Thyroid gland (tissue), 4 donors: ENCODE data around the gene SLC24A3. TPM values are rescaled to one million over a fixed set of nuclear protein-coding genes. Genes with fewer than 3 reads are reported as not detected.

Experiments
- DNase-seq, 2 donors: peaks; one replicate each; pipeline ENCODE4 v3.0.0-alpha.2; 2019
- H3K27ac ChIP-seq, 3 donors: fragments of 200-600 bp; sonication (generic); 1 replicate in 2 of 3; 2 replicates in 1 of 3; pipeline ENCODE4 v1.5.1; 2016 to 2019; ENCODE audit warnings: mild to moderate bottlenecking in 1 of 3, moderate library complexity in 1 of 3
- H3K27me3 ChIP-seq: fragments of 200-600 bp; sonication (generic); one replicate; pipeline ENCODE4 v1.5.1; 2019
- H3K36me3 ChIP-seq, 2 donors: fragments of 200-600 bp; sonication (generic); one replicate each; pipeline ENCODE4 v1.5.1; 2016 to 2019
- H3K4me1 ChIP-seq, 2 donors: fragments of 200-600 bp; sonication (generic); one replicate each; pipeline ENCODE4 v1.5.1; 2017 to 2019
- H3K4me3 ChIP-seq, 3 donors: fragments of 200-600 bp; sonication (generic); replicated peaks in 1 of 3; 1 replicate in 2 of 3; 2 replicates in 1 of 3; pipeline ENCODE4 v1.5.1; 2016; ENCODE audit warnings: mild to moderate bottlenecking in 1 of 3
- H3K9me3 ChIP-seq: fragments of 200-600 bp; sonication (generic); one replicate; pipeline ENCODE4 v1.5.1; 2017
- CTCF ChIP-seq, 6 experiments: fragments of 200-600 bp in 3 of 6; fragments of 450-650 bp in 3 of 6; sonication (generic) in 3 of 6; IDR thresholded peaks; one replicate each; pipeline ENCODE4 v1.5.1; 2016 to 2019; ENCODE audit warnings: antibody characterized with exemption in 6 of 6, mild to moderate bottlenecking in 2 of 6, inconsistent platforms in 1 of 6, moderate library complexity in 1 of 6
- POLR2A ChIP-seq, 2 donors: fragments of 450-650 bp; IDR thresholded peaks; one replicate each; pipeline ENCODE4 v1.6.1; 2017; ENCODE audit warnings: antibody characterized with exemption in 2 of 2, mild to moderate bottlenecking in 2 of 2, moderate library complexity in 1 of 2
- WGBS, 2 donors: methylation state at CpG; one replicate each; pipeline ENCODE4 v1.1.5; 2017; 5-methylcytosine and 5-hydroxymethylcytosine counted together
- intact Hi-C: fragments of 100-400 bp; cut with DNase I; formaldehyde crosslinking; loops from one replicate; pipeline ENCODE4 v1.15.1; 2023
- total RNA-seq, 4 donors: library from RNA; depleted of rRNA; stranded (reverse); fragments of >200 nt; gene quantifications; one replicate each; pipeline ENCODE4 v1.2.3, GENCODE V29; 2016

SLC24A3 gene
- total RNA-seq, 4 donors from 2014 or later: 4.0 to 8.1 (median 6.3) TPM

GRCh38 chr20:19502169-19502568 is 289.7 kb downstream of the SLC24A3 start:
- H3K27ac ChIP-seq: no peak overlapping the region
- H3K4me1 ChIP-seq: no peaks in the 10 kb centered on the region
- TF ChIP-seq POLR2A (IDR thresholded peaks at IDR 0.05) (no peak), CTCF (IDR thresholded peaks at IDR 0.05) (no peak)
- H3K36me3 ChIP-seq: no peaks in the 10 kb centered on the region
- H3K9me3 ChIP-seq: no peaks in the 10 kb centered on the region
- no peak for DNase-seq
- no peaks in the 10 kb centered on the region for H3K27me3 ChIP-seq
- intact Hi-C loops: no loop called here
- WGBS, 2 donors: 94% methylated on average over 5 of the region's 5 CpGs
- no peak overlapping the region for H3K4me3 ChIP-seq

- H3K4me1 ChIP-seq: no peaks in the 10 kb centered on the region
- DNase-seq: no peak
- intact Hi-C loops: no loop called here
- no peak overlapping the region for H3K4me3 ChIP-seq
- no peaks in the 10 kb centered on the region for H3K9me3 ChIP-seq
- TF ChIP-seq POLR2A (IDR thresholded peaks at IDR 0.05) (no peak), CTCF (IDR thresholded peaks at IDR 0.05) (no peak)
- H3K27ac ChIP-seq: no peak overlapping the region
- H3K36me3 ChIP-seq: no peaks in the 10 kb centered on the region
- no peaks in the 10 kb centered on the region for H3K27me3 ChIP-seq
Observed at GRCh38 chr20:19504251-19504650, 291.8 kb downstream of the SLC24A3 start.

DNA sequence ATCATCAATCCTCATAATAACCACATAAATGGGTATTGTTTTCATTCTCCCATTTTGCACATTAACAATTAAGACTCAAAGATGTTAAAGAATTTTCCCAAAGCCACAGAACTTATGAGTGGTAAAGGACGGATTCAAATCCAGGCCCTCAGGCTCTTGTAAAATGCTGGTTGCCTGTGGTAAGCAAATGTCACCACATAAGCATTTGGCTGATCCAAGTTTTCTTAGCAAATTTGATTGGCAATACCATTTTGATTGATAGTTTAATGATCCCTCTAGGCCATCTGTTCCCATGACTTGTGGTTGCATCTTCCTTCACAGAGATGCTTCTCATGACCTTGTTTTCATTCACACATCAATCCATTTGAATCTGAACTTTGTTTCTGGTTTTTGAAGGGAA is 293.6 kb downstream of the SLC24A3 start:
- H3K27ac ChIP-seq: no peak overlapping the region
- H3K4me3 ChIP-seq: no peak overlapping the region
- intact Hi-C loops: no loop called here
- H3K36me3 ChIP-seq: no peaks in the 10 kb centered on the region
- TF ChIP-seq CTCF (IDR thresholded peaks at IDR 0.05) (no peak), POLR2A (IDR thresholded peaks at IDR 0.05) (no peak)
- H3K4me1 ChIP-seq: no peaks in the 10 kb centered on the region
- WGBS, 2 donors: 92 to 97% methylated on average over 1 of the region's 1 CpG
- no peak for DNase-seq
- H3K27me3 ChIP-seq: no peaks in the 10 kb centered on the region
- no peaks in the 10 kb centered on the region for H3K9me3 ChIP-seq

DNA sequence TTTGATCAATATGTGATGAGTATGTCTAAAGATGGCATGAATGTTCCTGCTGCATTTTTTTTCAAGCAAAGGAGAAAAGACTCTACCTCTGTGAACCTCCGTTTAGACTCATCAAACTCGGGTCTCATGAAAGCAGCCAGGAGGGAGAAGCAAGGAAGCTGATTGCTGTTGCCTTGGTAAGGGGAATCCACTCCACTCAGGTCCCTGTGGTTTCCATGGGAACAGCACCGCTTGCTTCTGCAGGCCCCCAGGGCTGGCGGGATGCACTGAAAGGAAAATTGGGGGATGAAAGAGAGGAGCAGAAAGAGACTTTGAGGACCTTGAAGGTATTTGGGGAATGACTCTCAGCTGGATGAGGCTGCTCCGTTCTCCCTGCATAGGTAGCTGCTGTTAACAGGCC is 296.0 kb downstream of the SLC24A3 start:
- no peaks in the 10 kb centered on the region for H3K36me3 ChIP-seq
- H3K4me1 ChIP-seq: no peaks in the 10 kb centered on the region
- no peaks in the 10 kb centered on the region for H3K9me3 ChIP-seq
- H3K27me3 ChIP-seq: no peaks in the 10 kb centered on the region
- no peak for TF ChIP-seq POLR2A (IDR thresholded peaks at IDR 0.05)
- no peak for TF ChIP-seq CTCF (IDR thresholded peaks at IDR 0.05)
- intact Hi-C loops: no loop called here
- no peak overlapping the region for H3K27ac ChIP-seq
- WGBS, 2 donors: 80 to 81% methylated on average over 5 of the region's 5 CpGs
- no peak for DNase-seq
- H3K4me3 ChIP-seq: no peak overlapping the region

GRCh38 chr20:19510611-19511010 is 298.2 kb downstream of the SLC24A3 start:
- DNase-seq: no peak
- Histone ChIP-seq H3K27me3 (no peaks in the 10 kb centered on the region), H3K36me3 (no peaks in the 10 kb centered on the region), H3K4me1 (no peaks in the 10 kb centered on the region), H3K9me3 (no peaks in the 10 kb centered on the region), H3K27ac (no peak overlapping the region), H3K4me3 (no peak overlapping the region)
- TF ChIP-seq POLR2A (IDR thresholded peaks at IDR 0.05) (no peak), CTCF (IDR thresholded peaks at IDR 0.05) (no peak)
- intact Hi-C loops: no loop called here
- 94 to 100% methylated on average over 2 of the region's 2 CpGs for WGBS, 2 donors
